Activated CD4-positive, alpha-beta T cell treated with anti-CD3 and anti-CD28 coated beads, Interleukin-2, amount 10 ng/mL, durations not matched to agents 7 days and 5 days (primary cell): Measurements from ENCODE around the gene KIF1A. TPM values are rescaled to one million over a fixed set of nuclear protein-coding genes. Genes with fewer than 3 reads are reported as not detected.

Source experiments
- CTCF ChIA-PET: fragments of 350-600 bp; sonication (Branson Sonifier 250); formaldehyde crosslinking; loops from one replicate; lab custom pipeline; 2021; ENCODE audit warnings: antibody characterized with exemption; lab: Charles Lee
- POLR2A ChIA-PET: fragments of 350-600 bp; sonication (Branson Sonifier 250); formaldehyde crosslinking; loops from one replicate; lab custom pipeline; 2021; ENCODE audit warnings: antibody characterized with exemption; lab: Charles Lee
- DNase-seq: peaks from one replicate; pipeline ENCODE4 v3.0.0-alpha.2; 2020
- H3K27ac Mint-ChIP-seq: one replicate; pipeline ENCODE4 v1.8.0; 2021; ENCODE audit warnings: mild to moderate bottlenecking, moderate library complexity, mixed read lengths
- H3K27me3 Mint-ChIP-seq: one replicate; pipeline ENCODE4 v1.8.0; 2021; ENCODE audit warnings: mixed read lengths
- H3K36me3 Mint-ChIP-seq: one replicate; pipeline ENCODE4 v1.8.0; 2021; ENCODE audit warnings: low read depth, mixed read lengths
- H3K4me1 Mint-ChIP-seq: one replicate; pipeline ENCODE4 v1.8.0; 2021; ENCODE audit warnings: mixed read lengths
- H3K4me3 Mint-ChIP-seq: one replicate; pipeline ENCODE4 v1.8.0; 2021; ENCODE audit warnings: mild to moderate bottlenecking, moderate library complexity, mixed read lengths
- H3K9me3 Mint-ChIP-seq: one replicate; pipeline ENCODE4 v1.8.0; 2021; ENCODE audit warnings: mixed read lengths
- total RNA-seq, 2 experiments: library from RNA; stranded (reverse); gene quantifications; one replicate each; pipeline ENCODE4 v1.2.3, GENCODE V29; 2021

The KIF1A gene
- total RNA-seq, 2 experiments from 2014 or later, result 0.37 to 0.40 TPM

- ChIA-PET POLR2A (no interaction called here), CTCF (no interaction called here)
- no peak for DNase-seq
- Mint-ChIP-seq H3K27me3 (peaks cover 8% of the 10 kb centered on the region), H3K4me1 (no peaks in the 10 kb centered on the region), H3K4me3 (no peak overlapping the region), H3K9me3 (no peaks in the 10 kb centered on the region), H3K27ac (no peak overlapping the region), H3K36me3 (no peaks in the 10 kb centered on the region)
Observed at GRCh38 chr2:240797914-240798313, 22.1 kb downstream of the KIF1A start.

DNA sequence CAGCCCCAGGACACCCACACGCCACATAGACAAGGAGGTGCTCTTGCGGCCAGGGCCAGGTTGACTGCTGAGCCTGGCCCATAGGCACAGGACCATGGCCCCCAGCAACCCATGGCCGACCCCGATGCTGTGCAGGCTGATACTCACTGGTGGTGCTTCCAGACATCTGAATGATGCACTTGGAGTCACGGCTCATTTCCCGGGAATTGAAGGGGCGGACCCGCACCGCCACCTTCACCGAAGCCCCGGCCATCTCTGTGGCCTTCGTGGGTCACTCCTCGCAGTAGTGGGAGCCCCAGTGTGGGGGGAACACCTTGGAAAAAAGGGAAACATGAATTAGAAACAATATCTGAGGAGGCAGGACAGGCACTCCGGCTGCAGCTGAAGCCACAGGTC lies 22.5 kb downstream of the KIF1A start:
- H3K9me3 Mint-ChIP-seq, result no peaks in the 10 kb centered on the region
- H3K27me3 Mint-ChIP-seq, result peaks cover 8% of the 10 kb centered on the region
- CTCF ChIA-PET, result no interaction called here
- H3K36me3 Mint-ChIP-seq, result no peaks in the 10 kb centered on the region
- no peak overlapping the region for H3K4me3 Mint-ChIP-seq
- POLR2A ChIA-PET, result no interaction called here
- no peak for DNase-seq
- H3K27ac Mint-ChIP-seq, result no peak overlapping the region
- H3K4me1 Mint-ChIP-seq, result no peaks in the 10 kb centered on the region

- no peaks in the 10 kb centered on the region for H3K4me1 Mint-ChIP-seq
- H3K27ac Mint-ChIP-seq, result no peak overlapping the region
- no peak for DNase-seq
- H3K9me3 Mint-ChIP-seq, result no peaks in the 10 kb centered on the region
- no peaks in the 10 kb centered on the region for H3K36me3 Mint-ChIP-seq
- H3K27me3 Mint-ChIP-seq, result peaks cover 6% of the 10 kb centered on the region
- CTCF ChIA-PET, result no interaction called here
- H3K4me3 Mint-ChIP-seq, result no peak overlapping the region
- POLR2A ChIA-PET, result no interaction called here
Observed at GRCh38 chr2:240796543-240797499, 23.2 kb downstream of the KIF1A start.

- CTCF ChIA-PET, result no interaction called here
- no peak overlapping the region for H3K4me3 Mint-ChIP-seq
- no peaks in the 10 kb centered on the region for H3K9me3 Mint-ChIP-seq
- no peak overlapping the region for H3K27ac Mint-ChIP-seq
- H3K27me3 Mint-ChIP-seq, result peaks cover 2% of the 10 kb centered on the region
- no peaks in the 10 kb centered on the region for H3K4me1 Mint-ChIP-seq
- DNase-seq, result no peak
- H3K36me3 Mint-ChIP-seq, result no peaks in the 10 kb centered on the region
- POLR2A ChIA-PET, result no interaction called here
Observed at GRCh38 chr2:240795916-240796510, 24.0 kb downstream of the KIF1A start.

GRCh38 chr2:240795454-240795853 lies 24.6 kb downstream of the KIF1A start:
- no peaks in the 10 kb centered on the region for H3K9me3 Mint-ChIP-seq
- no peak for DNase-seq
- no peaks in the 10 kb centered on the region for H3K36me3 Mint-ChIP-seq
- H3K4me1 Mint-ChIP-seq, result no peaks in the 10 kb centered on the region
- no peak overlapping the region for H3K4me3 Mint-ChIP-seq
- ChIA-PET POLR2A (no interaction called here), CTCF (no interaction called here)
- H3K27me3 Mint-ChIP-seq, result no peaks in the 10 kb centered on the region
- H3K27ac Mint-ChIP-seq, result no peak overlapping the region

DNA sequence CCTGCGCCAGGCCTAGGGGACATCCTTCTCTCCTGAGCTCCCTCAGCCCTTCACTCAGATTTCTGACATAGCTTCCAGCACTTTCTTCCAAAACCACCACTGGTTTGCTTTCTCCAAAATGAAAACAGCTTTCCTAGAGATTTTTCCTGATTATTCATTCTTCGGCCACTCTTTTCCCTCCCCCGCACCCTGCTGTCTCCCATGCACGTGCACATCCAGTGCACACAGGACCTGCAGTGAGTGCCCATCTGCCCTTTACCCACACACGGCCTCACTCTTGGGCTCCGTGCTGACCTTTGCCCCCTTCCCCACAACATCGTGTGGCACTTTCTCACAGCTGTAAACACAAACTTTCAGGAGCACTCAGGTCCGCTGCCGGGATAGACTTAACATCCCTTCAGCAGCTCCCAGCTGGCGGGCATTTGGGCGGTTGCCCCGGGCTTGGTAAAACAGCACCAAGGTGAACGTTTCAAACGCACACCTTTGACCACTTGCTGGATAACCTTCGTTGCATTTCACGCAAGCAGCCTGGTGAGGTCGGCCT lies 25.8 kb downstream of the KIF1A start:
- no peaks in the 10 kb centered on the region for H3K27me3 Mint-ChIP-seq
- no peak overlapping the region for H3K4me3 Mint-ChIP-seq
- no peak overlapping the region for H3K27ac Mint-ChIP-seq
- no peaks in the 10 kb centered on the region for H3K9me3 Mint-ChIP-seq
- no peaks in the 10 kb centered on the region for H3K4me1 Mint-ChIP-seq
- ChIA-PET CTCF (no interaction called here), POLR2A (no interaction called here)
- DNase-seq, result no peak
- no peaks in the 10 kb centered on the region for H3K36me3 Mint-ChIP-seq

DNA sequence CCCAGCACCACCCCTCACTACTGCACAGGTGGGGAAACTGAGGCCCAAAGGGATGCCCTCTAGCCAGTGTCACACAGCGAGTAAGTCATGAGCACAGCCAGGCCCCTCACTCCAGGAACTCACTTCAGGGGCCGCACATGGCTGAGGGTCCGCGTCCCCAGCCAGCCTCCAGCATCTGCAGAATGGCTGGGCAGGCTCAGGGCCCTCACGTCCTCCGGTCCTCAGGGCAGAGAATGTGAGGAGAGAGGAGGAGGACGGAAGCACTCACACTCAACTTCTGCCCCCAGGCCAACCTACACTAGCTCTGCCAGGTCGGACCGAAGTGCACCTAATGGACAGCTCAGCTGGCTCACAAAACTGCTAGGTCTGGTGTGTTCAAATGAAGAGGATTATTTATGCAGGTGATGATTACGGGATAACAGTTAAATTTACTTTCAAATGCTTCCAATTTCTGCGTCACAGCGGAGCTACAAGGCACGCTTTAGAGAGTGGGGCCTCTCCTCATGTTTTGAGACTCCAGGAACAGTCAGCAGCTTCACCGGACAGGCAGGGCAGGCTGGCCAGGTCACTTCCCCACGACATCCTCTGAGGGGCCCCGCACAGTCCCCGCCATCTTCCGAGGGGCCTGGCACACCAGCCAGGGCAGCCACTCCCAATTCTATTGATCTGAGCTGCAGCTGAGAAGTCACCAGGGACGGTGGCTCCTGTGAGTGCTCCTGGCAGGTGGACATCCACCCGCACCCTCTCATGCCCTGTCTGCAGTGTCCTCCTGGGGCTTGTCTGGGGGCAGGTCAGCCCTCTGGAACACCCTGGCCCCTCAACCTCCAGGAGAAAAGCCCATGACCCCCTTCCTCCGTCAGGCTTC lies 26.5 kb downstream of the KIF1A start:
- ChIA-PET CTCF (no interaction called here), POLR2A (no interaction called here)
- Mint-ChIP-seq H3K36me3 (no peaks in the 10 kb centered on the region), H3K4me3 (no peak overlapping the region), H3K4me1 (no peaks in the 10 kb centered on the region), H3K27me3 (no peaks in the 10 kb centered on the region), H3K9me3 (no peaks in the 10 kb centered on the region), H3K27ac (no peak overlapping the region)
- no peak for DNase-seq

GRCh38 chr2:240792629-240793312 lies 27.2 kb downstream of the KIF1A start:
- ChIA-PET POLR2A (no interaction called here), CTCF (no interaction called here)
- H3K36me3 Mint-ChIP-seq, result no peaks in the 10 kb centered on the region
- H3K27me3 Mint-ChIP-seq, result no peaks in the 10 kb centered on the region
- H3K4me3 Mint-ChIP-seq, result no peak overlapping the region
- no peaks in the 10 kb centered on the region for H3K4me1 Mint-ChIP-seq
- no peaks in the 10 kb centered on the region for H3K9me3 Mint-ChIP-seq
- no peak for DNase-seq
- H3K27ac Mint-ChIP-seq, result no peak overlapping the region

DNA sequence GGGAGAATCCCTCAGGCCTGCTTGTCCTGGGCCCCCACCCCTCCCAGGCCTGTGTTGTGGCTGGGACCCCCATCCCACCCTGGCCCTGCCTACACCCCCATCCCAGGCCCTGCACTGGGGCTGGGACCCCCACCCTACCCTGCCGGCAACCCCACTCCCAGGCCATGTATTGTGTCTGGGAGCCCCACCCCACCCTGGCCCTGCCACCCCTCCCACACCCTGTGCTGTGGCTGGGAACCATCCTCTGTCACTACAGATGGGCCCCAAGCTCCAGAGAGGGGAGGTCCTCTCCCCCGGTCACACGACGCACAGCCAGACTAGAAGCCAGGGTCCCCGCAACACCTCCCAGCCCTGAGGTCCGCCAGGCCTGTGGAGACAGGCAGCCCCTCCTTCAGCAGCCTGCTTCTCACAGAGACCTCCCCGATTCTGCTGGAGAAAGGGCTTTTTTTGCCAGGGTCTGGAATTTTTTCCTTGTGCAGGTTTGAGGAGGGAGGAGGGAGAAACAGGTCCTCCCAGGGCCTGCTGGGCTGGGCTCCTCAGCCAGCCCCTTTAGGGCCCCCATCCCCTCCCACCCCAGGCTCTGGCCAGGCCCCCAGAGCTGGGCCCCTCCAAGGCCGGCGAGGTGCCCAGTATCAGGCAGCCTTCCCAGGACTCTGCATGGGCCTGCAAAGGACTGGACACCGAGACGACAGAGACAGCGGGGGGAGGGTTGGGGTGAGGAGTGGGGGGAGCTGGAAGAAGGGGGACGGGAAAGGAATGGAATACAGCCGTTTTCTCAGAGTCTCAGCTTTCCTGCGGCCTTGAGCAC lies 28.0 kb downstream of the KIF1A start:
- Mint-ChIP-seq H3K27ac (no peak overlapping the region), H3K4me1 (no peaks in the 10 kb centered on the region), H3K4me3 (no peak overlapping the region), H3K9me3 (no peaks in the 10 kb centered on the region), H3K27me3 (no peaks in the 10 kb centered on the region), H3K36me3 (no peaks in the 10 kb centered on the region)
- DNase-seq, result no peak
- CTCF ChIA-PET, result no interaction called here
- POLR2A ChIA-PET, result no interaction called here

DNA sequence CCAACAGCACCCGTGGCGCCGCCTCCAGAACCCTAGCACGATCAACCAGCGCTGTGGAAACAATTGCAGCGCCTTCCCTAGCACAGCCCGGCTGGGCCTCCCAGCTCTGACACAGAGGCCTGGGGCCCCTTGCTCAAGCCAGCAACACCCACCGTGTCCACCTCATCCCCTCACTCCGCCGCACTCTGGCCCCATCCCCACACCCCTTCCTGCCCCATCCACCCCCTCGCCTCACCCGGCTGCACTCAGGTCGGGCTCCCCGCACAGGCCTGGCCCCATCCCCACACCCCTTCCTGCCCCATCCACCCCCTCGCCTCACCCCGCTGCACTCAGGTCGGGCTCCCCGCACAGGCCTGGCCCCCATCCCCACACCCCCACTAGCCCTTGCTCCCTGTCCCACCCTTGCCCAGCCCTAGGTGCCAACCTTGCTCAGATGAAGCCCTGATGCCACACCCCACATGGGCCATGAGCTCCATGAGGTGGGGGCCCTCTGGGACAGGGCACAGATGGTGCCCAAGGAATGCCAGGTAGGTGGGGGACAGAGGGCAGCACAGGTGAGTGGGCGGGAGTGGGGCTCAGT lies 28.7 kb downstream of the KIF1A start:
- no peak overlapping the region for H3K4me3 Mint-ChIP-seq
- CTCF ChIA-PET, result no interaction called here

DNA sequence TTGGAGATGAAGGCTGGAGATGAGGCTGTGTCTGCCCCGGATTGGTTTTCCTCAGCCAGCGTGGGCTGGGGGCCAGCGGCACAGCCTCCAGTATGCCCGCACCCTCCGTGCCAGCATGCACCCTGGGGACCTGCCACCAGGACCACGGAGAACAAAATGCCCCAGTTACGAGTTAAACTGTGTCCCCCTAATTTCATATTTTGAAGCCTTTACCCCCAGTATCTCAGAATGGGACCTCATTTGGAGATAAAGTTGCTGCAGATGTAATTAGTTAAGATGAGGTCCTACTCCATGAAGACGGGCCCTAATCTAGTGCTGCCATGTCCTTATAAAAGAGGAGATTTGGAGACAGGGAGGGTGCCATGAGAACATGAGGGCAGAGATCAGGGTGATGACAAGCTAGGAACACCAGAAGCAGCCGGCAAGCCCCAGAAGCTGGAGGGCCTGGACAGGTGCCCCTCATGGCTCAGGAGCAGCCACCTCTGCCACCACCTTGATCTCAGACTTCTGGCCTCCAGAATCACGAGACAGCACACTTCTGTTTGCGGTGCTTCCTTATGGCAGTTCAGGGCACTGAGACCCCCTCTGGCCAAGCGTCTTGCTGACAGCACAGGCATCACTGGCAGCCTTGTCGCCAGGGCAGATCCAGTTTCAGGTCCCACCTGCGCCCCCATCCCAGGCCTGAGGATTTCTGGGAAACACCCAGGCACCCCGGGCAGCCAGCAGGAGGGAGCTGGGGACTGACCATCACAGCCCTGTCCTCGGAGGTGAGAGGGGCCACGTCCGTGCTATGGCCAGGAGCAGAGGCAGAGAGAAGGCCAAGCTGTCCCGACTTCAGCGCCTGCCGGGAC lies 29.4 kb downstream of the KIF1A start:
- ChIA-PET CTCF (interaction anchor here (1.0 kb wide), 1 partner anchor 14 kb away, joined by 3 read pairs; no protein-coding TSS in a partner anchor), POLR2A (no interaction called here)
- Mint-ChIP-seq H3K4me3 (no peak overlapping the region), H3K27me3 (no peaks in the 10 kb centered on the region), H3K27ac (no peak overlapping the region), H3K4me1 (no peaks in the 10 kb centered on the region), H3K36me3 (no peaks in the 10 kb centered on the region), H3K9me3 (no peaks in the 10 kb centered on the region)
- no peak for DNase-seq

More for the DNA sequence above, 28.7 kb downstream of the KIF1A start:
- Mint-ChIP-seq H3K4me1 (no peaks in the 10 kb centered on the region), H3K27me3 (no peaks in the 10 kb centered on the region), H3K36me3 (no peaks in the 10 kb centered on the region), H3K27ac (no peak overlapping the region), H3K9me3 (no peaks in the 10 kb centered on the region)
- POLR2A ChIA-PET, result no interaction called here
- no peak for DNase-seq
